ENCODE data around the gene FOXP3.

DNA sequence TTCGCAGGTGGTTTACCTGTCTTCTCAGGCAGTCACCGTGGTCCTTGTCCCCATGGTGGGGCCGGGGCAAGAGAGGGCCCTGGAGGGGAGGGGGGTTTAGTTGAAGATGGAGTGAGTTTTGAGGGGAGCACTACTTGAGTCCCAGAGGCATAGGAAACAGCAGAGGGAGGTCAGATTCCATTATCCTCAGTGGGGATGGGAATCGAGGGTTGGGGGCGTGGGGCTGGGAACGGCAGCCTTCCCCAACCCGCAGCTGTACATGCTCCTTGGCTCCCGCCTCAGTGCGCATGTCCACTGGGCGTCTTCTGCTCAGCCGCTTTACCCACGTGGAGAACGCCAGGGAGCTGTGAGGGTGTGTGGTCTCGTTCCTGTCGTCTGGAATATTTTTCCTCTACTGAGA, 38.8 kb upstream of the FOXP3 start, which contains the start of gene GAGE10:
- TF ChIP-seq, protein P1, sequence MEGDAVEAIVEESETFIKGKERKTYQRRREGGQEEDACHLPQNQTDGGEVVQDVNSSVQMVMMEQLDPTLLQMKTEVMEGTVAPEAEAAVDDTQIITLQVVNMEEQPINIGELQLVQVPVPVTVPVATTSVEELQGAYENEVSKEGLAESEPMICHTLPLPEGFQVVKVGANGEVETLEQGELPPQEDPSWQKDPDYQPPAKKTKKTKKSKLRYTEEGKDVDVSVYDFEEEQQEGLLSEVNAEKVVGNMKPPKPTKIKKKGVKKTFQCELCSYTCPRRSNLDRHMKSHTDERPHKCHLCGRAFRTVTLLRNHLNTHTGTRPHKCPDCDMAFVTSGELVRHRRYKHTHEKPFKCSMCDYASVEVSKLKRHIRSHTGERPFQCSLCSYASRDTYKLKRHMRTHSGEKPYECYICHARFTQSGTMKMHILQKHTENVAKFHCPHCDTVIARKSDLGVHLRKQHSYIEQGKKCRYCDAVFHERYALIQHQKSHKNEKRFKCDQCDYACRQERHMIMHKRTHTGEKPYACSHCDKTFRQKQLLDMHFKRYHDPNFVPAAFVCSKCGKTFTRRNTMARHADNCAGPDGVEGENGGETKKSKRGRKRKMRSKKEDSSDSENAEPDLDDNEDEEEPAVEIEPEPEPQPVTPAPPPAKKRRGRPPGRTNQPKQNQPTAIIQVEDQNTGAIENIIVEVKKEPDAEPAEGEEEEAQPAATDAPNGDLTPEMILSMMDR (conservative IDR thresholded peaks at IDR 0.05; ENCODE audit: low read depth in 2 of 2), result no peak
- TF ChIP-seq EZH2 (IDR thresholded peaks at IDR 0.05; ENCODE audit: low read depth, unreplicated experiment) (no peak), EZH2phosphoT487 (IDR thresholded peaks at IDR 0.05; ENCODE audit: unreplicated experiment) (no peak), POLR2AphosphoS5 (IDR thresholded peaks at IDR 0.05; ENCODE audit: low read depth) (no peak), CREB1 (CRISPR knock-in tag; IDR thresholded peaks at IDR 0.05; ENCODE audit: low read depth) (no peak), NANOG (IDR thresholded peaks at IDR 0.05; ENCODE audit: borderline replicate concordance) (no peak), JUNB (IDR thresholded peaks at IDR 0.05; ENCODE audit: unreplicated experiment) (no peak)
- TF ChIP-seq, protein P2, sequence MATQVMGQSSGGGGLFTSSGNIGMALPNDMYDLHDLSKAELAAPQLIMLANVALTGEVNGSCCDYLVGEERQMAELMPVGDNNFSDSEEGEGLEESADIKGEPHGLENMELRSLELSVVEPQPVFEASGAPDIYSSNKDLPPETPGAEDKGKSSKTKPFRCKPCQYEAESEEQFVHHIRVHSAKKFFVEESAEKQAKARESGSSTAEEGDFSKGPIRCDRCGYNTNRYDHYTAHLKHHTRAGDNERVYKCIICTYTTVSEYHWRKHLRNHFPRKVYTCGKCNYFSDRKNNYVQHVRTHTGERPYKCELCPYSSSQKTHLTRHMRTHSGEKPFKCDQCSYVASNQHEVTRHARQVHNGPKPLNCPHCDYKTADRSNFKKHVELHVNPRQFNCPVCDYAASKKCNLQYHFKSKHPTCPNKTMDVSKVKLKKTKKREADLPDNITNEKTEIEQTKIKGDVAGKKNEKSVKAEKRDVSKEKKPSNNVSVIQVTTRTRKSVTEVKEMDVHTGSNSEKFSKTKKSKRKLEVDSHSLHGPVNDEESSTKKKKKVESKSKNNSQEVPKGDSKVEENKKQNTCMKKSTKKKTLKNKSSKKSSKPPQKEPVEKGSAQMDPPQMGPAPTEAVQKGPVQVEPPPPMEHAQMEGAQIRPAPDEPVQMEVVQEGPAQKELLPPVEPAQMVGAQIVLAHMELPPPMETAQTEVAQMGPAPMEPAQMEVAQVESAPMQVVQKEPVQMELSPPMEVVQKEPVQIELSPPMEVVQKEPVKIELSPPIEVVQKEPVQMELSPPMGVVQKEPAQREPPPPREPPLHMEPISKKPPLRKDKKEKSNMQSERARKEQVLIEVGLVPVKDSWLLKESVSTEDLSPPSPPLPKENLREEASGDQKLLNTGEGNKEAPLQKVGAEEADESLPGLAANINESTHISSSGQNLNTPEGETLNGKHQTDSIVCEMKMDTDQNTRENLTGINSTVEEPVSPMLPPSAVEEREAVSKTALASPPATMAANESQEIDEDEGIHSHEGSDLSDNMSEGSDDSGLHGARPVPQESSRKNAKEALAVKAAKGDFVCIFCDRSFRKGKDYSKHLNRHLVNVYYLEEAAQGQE (IDR thresholded peaks at IDR 0.05; ENCODE audit: unreplicated experiment), result no peak
- TF ChIP-seq, protein P3, sequence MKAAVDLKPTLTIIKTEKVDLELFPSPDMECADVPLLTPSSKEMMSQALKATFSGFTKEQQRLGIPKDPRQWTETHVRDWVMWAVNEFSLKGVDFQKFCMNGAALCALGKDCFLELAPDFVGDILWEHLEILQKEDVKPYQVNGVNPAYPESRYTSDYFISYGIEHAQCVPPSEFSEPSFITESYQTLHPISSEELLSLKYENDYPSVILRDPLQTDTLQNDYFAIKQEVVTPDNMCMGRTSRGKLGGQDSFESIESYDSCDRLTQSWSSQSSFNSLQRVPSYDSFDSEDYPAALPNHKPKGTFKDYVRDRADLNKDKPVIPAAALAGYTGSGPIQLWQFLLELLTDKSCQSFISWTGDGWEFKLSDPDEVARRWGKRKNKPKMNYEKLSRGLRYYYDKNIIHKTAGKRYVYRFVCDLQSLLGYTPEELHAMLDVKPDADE (IDR thresholded peaks at IDR 0.05), result no peak
